ENCODE measurements around the gene LRCH2.
"Not testable (repeated sequence)": the region's sequence is repeated elsewhere in the genome, so short reads cannot be mapped to it uniquely, and the experiment has no call there.

LRCH2 gene, protein sequence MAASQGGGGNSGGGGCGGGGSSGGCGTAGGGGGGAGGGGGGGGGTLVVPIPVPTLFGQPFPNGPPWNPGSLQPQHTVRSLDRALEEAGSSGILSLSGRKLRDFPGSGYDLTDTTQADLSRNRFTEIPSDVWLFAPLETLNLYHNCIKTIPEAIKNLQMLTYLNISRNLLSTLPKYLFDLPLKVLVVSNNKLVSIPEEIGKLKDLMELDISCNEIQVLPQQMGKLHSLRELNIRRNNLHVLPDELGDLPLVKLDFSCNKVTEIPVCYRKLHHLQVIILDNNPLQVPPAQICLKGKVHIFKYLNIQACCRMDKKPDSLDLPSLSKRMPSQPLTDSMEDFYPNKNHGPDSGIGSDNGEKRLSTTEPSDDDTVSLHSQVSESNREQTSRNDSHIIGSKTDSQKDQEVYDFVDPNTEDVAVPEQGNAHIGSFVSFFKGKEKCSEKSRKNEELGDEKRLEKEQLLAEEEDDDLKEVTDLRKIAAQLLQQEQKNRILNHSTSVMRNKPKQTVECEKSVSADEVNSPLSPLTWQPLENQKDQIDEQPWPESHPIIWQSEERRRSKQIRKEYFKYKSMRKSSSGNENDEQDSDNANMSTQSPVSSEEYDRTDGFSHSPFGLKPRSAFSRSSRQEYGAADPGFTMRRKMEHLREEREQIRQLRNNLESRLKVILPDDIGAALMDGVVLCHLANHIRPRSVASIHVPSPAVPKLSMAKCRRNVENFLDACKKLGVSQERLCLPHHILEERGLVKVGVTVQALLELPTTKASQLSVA

GRCh38 chrX:115233497-115234455 lies at the start of gene LRCH2:
Gene LRCH2, minus strand, starts transcription at chrX:115234096. Its CDS starts 55 bp downstream, at chrX:115234041.
- DNase-seq = no peak

DNA sequence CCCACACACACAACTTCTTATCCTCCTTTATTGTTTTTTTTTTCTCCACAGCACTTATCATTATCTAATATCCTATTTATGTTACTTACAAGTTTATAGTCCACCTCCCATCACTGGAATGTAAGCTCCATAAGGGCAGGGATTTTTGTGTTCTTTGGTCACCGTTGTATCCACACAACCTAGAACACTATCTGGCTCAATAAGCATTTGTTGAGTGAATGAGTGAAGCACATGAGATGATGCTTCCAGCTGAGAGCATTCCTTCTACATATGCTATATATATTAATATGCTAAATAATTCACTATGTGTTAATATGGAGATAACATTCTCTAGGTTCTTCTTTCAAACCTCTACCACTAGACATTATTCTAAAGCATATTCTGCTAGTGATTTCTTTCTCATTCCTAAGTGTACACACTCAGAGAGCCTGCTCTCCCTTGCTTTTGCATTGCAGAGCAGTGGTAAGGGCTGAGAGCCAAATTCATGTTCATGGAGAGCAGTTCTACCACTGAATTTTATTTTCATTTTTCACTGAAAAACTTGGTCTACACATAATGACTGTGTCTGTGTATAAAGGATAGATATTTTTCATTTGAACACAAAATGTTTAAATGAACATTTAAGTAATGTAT lies 35.3 kb upstream of the LRCH2 start:
- DNase-seq = no peak

- no peak for DNase-seq
Measured at GRCh38 chrX:115268421-115268820, 34.5 kb upstream of the LRCH2 start.

GRCh38 chrX:115266300-115266699 lies 32.4 kb upstream of the LRCH2 start:
- no peak for DNase-seq

DNA sequence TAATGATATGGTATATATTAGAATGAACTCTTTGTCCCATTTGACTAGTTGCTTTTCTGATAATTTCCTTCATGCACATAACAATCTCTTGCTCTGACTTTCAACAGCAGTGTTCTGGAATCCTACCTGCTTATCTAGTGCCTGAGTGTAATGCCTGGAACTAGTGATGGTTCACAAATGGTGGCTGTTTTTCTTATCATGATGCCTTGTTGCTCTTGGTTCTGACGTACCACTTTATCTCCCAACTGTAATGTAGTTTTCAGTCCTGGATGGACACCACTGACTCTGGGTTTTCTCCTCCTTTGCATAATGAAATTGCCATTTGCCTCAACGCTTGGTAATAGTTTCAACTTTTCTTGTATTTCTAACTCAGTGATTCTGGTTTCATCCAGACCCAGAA lies 30.1 kb upstream of the LRCH2 start:
- DNase-seq = no peak

DNA sequence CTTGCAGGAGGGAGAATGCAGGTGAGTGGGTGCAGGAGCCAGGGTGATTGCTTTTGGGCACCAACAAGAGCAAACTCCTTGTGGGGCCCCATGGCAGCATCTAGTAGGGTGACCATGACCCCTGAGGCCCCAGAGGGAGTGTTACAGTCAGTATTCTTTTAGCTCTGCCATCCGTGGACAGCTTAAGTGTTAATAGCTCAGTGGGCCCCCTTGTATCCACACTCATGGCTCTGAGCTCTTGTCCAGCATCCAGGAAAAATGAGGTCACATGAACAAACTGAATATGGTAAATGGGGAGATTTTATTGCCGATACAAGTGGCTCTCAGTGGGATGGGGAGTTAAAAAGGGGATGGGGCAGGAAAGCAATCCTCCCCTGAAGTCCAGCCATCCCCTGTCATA lies 27.3 kb upstream of the LRCH2 start:
- no peak for DNase-seq

GRCh38 chrX:115260330-115260729 lies 26.4 kb upstream of the LRCH2 start:
- DNase-seq = no peak

GRCh38 chrX:115259238-115259875 lies 25.5 kb upstream of the LRCH2 start:
- DNase-seq = no peak

DNA sequence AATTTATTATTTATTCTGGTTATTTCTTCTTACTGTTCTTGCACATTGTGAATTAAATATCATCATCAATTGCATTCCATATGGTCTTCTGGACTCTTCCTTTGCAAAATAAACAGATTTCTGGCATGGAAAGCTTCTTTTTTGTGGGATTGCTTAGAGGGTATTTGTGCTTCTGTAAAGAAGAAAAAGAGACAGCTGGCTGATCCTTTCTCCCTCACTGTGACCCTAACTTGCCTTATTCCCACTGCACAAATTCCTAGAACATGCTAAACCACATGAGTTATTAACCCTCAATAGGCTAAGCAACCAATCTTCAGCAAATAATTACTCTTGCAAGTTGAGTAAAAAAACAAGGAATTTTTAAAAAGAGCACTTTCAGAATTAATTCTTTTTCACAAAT lies 23.8 kb upstream of the LRCH2 start:
- DNase-seq = no peak

GRCh38 chrX:115255003-115255402 lies 21.1 kb upstream of the LRCH2 start:
- DNase-seq = no peak

GRCh38 chrX:115251458-115252233 lies 17.8 kb upstream of the LRCH2 start:
- no peak for DNase-seq

DNA sequence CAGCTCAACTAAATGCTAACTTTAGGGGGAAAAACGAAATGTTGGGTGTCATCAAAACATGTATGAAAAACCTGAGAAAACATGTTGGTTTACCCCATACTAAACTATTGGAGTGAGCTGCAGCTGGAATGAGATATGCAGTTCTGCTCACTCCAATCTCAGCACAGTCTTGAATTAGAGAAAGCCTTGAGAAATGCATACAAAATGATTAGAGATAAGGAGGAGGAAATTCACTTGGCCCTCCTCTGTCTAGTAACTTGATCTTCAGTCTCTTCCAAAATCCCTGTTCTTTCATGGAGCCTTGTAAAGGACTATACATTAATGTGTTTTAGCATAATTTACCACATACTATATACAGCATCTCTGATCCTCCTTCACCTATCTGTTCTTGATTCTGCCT lies 3.2 kb upstream of the LRCH2 start:
- DNase-seq = no peak

DNA sequence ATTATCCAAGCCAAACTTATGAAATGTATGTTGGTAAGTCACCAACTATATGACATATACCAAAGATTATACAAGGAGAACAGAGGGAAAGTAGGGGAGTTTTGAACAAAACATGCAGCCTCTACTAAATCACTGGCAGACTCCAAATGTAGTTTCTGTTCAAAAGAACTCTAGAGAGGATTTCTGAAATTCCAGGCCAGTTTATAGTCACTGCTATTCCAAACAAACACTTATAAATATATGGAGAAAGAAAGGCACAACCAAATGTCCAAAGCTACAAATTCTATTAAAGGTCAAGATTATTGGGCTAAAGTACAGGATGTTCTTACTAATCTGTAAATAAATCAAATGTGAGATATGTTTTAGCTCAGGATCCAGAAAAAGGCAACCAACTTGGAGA lies 2.7 kb upstream of the LRCH2 start:
- DNase-seq = no peak

GRCh38 chrX:115234461-115234860 lies 565 bp upstream of the LRCH2 start:
- DNase-seq = no peak

DNA sequence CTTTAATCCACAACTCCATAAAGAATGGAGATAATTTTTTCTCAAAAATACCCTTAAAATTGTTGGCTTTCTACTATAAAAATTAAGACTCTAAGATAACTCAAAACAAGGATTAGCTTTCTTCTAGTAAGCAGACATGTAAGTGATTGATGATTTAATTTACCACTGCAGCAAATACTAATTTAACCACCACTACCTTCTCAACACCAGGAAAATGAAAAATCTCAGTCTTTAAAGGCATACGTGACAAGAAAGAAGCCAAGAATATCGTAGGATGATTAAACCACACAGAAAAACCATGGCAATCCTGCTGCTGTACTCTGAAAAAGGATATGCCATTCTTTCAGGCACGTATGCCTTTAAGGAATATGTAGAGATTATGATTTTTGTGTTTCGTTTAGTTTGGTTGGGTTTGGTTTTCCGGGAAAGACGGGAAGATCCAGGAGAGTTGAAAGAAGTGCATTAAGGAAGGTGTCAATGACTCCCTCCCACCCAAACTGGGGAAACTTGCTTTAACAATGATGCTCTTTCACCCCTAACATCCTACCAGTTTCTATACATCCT lies 881 bp downstream of the LRCH2 start:
- DNase-seq = no peak

GRCh38 chrX:115229337-115230003 lies 4.4 kb downstream of the LRCH2 start:
- DNase-seq = no peak

DNA sequence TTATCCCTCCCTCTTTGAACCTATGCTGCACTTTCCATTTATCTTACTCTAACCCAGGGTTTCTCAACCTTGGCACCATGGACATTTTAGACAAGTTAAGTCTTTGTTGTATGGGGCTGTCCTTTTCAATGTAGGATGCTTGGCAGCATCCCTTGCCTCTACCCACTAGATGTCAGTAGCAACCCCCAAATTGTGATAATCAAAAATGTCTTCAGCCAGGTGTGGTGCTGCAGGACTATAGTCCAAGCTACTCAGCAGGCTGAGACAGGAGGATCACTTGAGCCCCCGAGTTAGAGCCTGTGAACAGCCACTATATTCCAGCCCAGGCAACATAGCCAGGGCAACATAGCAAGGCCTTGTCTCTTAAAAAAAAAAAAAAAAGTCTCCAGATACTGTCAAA lies 7.0 kb downstream of the LRCH2 start:
- peak; percentile 1 for DNase-seq

DNA sequence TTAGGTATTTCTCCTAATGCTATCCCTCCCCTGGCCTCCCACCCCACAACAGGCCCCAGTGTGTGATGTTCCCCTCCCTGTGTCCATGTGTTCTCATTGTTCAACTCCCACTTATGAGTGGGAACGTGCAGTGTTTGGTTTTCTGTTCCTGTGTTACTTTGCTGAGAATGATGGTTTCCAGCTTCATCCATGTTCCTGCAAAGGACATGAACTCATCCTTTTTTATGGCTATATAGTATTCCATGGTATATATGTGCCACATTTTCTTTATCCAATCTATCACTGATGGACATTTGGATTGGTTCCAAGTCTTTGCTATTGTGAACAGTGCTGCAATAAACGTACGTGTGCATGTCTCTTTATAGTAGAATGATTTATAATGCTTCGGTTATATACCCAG lies 16.6 kb downstream of the LRCH2 start:
- not testable (repeated sequence) for DNase-seq

DNA sequence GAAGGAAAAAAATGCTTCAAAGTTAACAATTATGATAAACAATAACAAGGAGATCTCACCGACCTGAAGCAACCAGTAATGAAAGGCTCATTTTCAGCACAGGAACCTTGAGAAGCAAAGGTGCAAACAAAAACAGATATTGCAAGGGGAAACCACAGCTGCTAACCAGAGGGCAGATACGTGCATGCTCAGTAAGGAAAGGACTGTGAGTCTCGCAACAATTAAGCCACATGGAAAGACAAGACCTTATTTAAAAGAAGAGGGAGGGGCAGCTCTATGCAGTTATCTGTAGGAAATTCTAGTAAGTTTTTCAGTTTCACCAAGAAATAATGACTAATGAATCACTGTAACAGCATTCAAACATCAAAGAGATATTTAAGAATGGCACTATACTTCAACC lies 19.3 kb downstream of the LRCH2 start:
- DNase-seq = no peak

GRCh38 chrX:115214151-115214550 lies 19.7 kb downstream of the LRCH2 start:
- DNase-seq = no peak
